OCI-LY7 (cell line): Measurements from ENCODE around the gene CTNNA3.

Experiments
- EZH2phosphoT487 ChIP-seq: fragments of 200-600 bp; sonication (generic); IDR thresholded peaks from 2 replicates; pipeline ENCODE4 v1.6.1; 2018; ENCODE audit warnings: low read depth, borderline replicate concordance, mild to moderate bottlenecking, mixed run types, antibody characterized with exemption, low read length, moderate library complexity, mixed read lengths
- TF ChIP-seq, protein P1 (sequence below): fragments of 200-600 bp; sonication (generic); conservative IDR thresholded peaks from 2 replicates; pipeline ENCODE4 v1.5.1; 2014; ENCODE audit warnings: mild to moderate bottlenecking, antibody characterized with exemption, low read length, moderate library complexity, mixed read lengths

DNA sequence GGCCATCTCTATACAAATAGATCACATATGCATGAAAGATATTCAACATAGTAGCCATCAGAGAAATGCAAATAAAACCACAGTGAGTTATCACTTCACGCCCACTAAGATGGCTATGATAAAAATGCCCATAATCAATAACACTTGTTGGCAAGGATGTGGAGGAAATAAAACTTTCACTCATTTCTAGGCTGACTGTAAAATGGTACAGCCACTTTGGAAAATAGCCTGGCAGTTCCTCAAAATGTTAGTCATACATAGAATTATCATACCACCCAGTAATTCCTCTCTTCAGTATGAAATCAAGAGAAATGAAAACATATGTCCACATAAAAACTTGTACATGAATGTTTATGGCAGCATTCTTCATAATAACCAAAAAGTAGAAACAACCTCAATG lies 445.3 kb downstream of the CTNNA3 start:
- TF ChIP-seq, protein P1, sequence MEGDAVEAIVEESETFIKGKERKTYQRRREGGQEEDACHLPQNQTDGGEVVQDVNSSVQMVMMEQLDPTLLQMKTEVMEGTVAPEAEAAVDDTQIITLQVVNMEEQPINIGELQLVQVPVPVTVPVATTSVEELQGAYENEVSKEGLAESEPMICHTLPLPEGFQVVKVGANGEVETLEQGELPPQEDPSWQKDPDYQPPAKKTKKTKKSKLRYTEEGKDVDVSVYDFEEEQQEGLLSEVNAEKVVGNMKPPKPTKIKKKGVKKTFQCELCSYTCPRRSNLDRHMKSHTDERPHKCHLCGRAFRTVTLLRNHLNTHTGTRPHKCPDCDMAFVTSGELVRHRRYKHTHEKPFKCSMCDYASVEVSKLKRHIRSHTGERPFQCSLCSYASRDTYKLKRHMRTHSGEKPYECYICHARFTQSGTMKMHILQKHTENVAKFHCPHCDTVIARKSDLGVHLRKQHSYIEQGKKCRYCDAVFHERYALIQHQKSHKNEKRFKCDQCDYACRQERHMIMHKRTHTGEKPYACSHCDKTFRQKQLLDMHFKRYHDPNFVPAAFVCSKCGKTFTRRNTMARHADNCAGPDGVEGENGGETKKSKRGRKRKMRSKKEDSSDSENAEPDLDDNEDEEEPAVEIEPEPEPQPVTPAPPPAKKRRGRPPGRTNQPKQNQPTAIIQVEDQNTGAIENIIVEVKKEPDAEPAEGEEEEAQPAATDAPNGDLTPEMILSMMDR, result no peak
- TF ChIP-seq EZH2phosphoT487, result no peak
